ENCODE data around the gene HM13. TPM values are rescaled to one million over a fixed set of nuclear protein-coding genes. Genes with fewer than 3 reads are reported as not detected.
A peak's percentile ranks its signal among the peaks of the same experiment; 100 is the strongest.

Gene HM13
- total RNA-seq, 2 donors from 2014 or later: 120 to 206 TPM

DNA sequence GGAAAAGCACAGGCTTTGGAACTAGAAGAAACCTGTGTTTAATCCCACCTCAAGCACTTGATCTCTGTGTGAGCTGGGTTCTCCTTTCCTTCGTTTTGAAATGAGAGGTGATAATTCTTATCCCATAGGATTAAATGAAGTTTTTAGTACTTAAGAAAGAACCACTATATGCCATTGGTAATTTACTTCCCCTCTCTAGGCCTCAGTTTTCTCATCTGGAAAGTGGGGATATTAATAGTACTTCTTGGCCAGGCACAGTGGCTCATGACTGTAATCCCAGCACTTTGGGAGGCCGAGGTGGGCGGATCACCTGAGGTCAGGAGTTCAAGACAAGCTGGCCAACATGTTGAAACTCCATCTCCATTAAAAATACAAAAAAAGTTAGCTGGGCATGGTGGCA, 25.1 kb upstream of the HM13 start:
- Histone ChIP-seq H3K4me1 (ENCODE audit: control insufficient read depth, insufficient read depth, low read length) (no peaks in the 10 kb centered on the region), H3K4me3 (ENCODE audit: low read length) (no peak overlapping the region), H3K9ac (ENCODE audit: extremely low read depth, low read length, poor library complexity, severe bottlenecking) (no peak overlapping the region), H3K9me3 (ENCODE audit: control insufficient read depth, low read length) (peaks cover 22% of the 10 kb centered on the region), H3K27me3 (ENCODE audit: control insufficient read depth, insufficient read depth, low read length, poor library complexity, severe bottlenecking) (no peaks in the 10 kb centered on the region), H3K27ac (ENCODE audit: low read depth, low read length) (no peak overlapping the region), H3K36me3 (ENCODE audit: control insufficient read depth, insufficient read depth, low read length) (no peaks in the 10 kb centered on the region)
- no peaks in the 10 kb centered on the region for H3K36me3 Mint-ChIP-seq (ENCODE audit: low read depth)
- H3K4me3 Mint-ChIP-seq: no peak overlapping the region
- no peak overlapping the region for H3K27ac Mint-ChIP-seq
- no peak for DNase-seq
- H3K27me3 Mint-ChIP-seq (ENCODE audit: insufficient read depth): peaks cover 43% of the 10 kb centered on the region
- H3K4me1 Mint-ChIP-seq: no peaks in the 10 kb centered on the region
- 56 to 76% methylated on average over 2 of the region's 3 CpGs for WGBS, 2 experiments (ENCODE audit: insufficient coverage in 1 of 2, insufficient read length in 1 of 2)
- H3K9me3 Mint-ChIP-seq: peaks cover 79% of the 10 kb centered on the region
- TF ChIP-seq, protein P1, sequence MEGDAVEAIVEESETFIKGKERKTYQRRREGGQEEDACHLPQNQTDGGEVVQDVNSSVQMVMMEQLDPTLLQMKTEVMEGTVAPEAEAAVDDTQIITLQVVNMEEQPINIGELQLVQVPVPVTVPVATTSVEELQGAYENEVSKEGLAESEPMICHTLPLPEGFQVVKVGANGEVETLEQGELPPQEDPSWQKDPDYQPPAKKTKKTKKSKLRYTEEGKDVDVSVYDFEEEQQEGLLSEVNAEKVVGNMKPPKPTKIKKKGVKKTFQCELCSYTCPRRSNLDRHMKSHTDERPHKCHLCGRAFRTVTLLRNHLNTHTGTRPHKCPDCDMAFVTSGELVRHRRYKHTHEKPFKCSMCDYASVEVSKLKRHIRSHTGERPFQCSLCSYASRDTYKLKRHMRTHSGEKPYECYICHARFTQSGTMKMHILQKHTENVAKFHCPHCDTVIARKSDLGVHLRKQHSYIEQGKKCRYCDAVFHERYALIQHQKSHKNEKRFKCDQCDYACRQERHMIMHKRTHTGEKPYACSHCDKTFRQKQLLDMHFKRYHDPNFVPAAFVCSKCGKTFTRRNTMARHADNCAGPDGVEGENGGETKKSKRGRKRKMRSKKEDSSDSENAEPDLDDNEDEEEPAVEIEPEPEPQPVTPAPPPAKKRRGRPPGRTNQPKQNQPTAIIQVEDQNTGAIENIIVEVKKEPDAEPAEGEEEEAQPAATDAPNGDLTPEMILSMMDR (conservative IDR thresholded peaks at IDR 0.05): no peak

DNA sequence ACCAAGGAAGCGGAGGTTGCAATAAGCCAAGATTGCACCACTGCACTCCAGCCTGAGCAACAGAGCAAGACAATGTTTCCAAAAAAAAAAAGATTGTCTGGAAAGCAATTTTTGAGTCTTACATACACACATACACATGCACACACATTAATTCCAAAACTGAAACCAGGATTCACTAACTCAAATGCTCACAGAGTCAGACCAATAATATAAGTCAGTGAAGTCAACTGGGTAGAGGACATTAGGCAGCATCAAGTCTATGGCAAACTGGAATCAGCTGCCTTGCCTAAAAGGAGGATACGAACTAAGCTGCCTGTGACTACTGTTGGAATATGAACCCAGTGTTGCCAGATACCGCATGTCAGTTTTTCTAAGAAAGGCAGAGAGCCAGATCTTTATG, 23.5 kb upstream of the HM13 start:
- DNase-seq: no peak
- Histone ChIP-seq H3K27me3 (ENCODE audit: control insufficient read depth, insufficient read depth, low read length, poor library complexity, severe bottlenecking) (no peaks in the 10 kb centered on the region), H3K27ac (ENCODE audit: low read depth, low read length) (no peak overlapping the region), H3K36me3 (ENCODE audit: control insufficient read depth, insufficient read depth, low read length) (no peaks in the 10 kb centered on the region), H3K4me3 (ENCODE audit: low read length) (no peak overlapping the region), H3K4me1 (ENCODE audit: control insufficient read depth, insufficient read depth, low read length) (no peaks in the 10 kb centered on the region), H3K9me3 (ENCODE audit: control insufficient read depth, low read length) (peaks cover 16% of the 10 kb centered on the region), H3K9ac (ENCODE audit: extremely low read depth, low read length, poor library complexity, severe bottlenecking) (no peak overlapping the region)
- 82 to 88% methylated on average over 3 of the region's 3 CpGs for WGBS, 2 experiments (ENCODE audit: insufficient coverage in 1 of 2, insufficient read length in 1 of 2)
- TF ChIP-seq, protein P1 (conservative IDR thresholded peaks at IDR 0.05): no peak
- Mint-ChIP-seq H3K27me3 (ENCODE audit: insufficient read depth) (peaks cover 41% of the 10 kb centered on the region), H3K9me3 (peaks cover 79% of the 10 kb centered on the region), H3K27ac (no peak overlapping the region), H3K4me3 (no peak overlapping the region), H3K4me1 (no peaks in the 10 kb centered on the region), H3K36me3 (ENCODE audit: low read depth) (no peaks in the 10 kb centered on the region)

DNA sequence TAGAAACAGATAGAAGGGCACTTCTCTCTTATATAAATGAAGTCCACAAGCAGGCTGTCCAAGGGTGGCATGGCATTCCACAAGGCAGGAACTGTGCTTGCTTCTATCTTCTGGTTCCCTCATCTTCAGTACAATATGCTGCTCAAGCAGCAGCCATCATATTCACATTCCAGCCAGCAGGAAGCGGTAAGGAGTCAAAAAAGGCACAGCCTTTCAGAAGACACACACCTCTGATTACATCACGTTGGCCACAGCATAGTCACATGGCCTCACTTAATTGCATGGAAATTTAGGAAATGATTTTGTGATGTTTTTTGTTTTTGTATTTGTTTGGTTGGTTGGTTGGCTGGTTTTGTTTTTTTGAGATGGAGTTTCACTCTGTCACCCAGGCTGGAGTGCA, 20.1 kb upstream of the HM13 start:
- H3K27me3 ChIP-seq (ENCODE audit: control insufficient read depth, insufficient read depth, low read length, poor library complexity, severe bottlenecking): no peaks in the 10 kb centered on the region
- no peaks in the 10 kb centered on the region for H3K36me3 ChIP-seq (ENCODE audit: control insufficient read depth, insufficient read depth, low read length)
- Mint-ChIP-seq H3K4me3 (no peak overlapping the region), H3K27me3 (ENCODE audit: insufficient read depth) (peaks cover 51% of the 10 kb centered on the region), H3K27ac (no peak overlapping the region), H3K9me3 (peaks cover 76% of the 10 kb centered on the region), H3K4me1 (no peaks in the 10 kb centered on the region), H3K36me3 (ENCODE audit: low read depth) (no peaks in the 10 kb centered on the region)
- no peak overlapping the region for H3K27ac ChIP-seq (ENCODE audit: low read depth, low read length)
- peaks cover 4% of the 10 kb centered on the region for H3K9me3 ChIP-seq (ENCODE audit: control insufficient read depth, low read length)
- H3K9ac ChIP-seq (ENCODE audit: extremely low read depth, low read length, poor library complexity, severe bottlenecking): no peak overlapping the region
- no peaks in the 10 kb centered on the region for H3K4me1 ChIP-seq (ENCODE audit: control insufficient read depth, insufficient read depth, low read length)
- TF ChIP-seq, protein P1 (conservative IDR thresholded peaks at IDR 0.05): peak; percentile 73
- H3K4me3 ChIP-seq (ENCODE audit: low read length): no peak overlapping the region
- 29 to 57% methylated on average over 1 to 2 of the region's 2 CpGs for WGBS, 2 experiments (ENCODE audit: insufficient coverage in 1 of 2, insufficient read length in 1 of 2)
- peak; percentile 90 for DNase-seq

Data from endodermal cell (in vitro differentiated cells).